HFFc6 (cell line): ENCODE measurements around the gene PKP4. TPM values are rescaled to one million over a fixed set of nuclear protein-coding genes. Genes with fewer than 3 reads are reported as not detected.

ENCODE experiments used
- DNase-seq: peaks from one replicate; pipeline ENCODE4 v3.0.0-alpha.2; 2018
- H3K27ac Mint-ChIP-seq: 2 replicates; pipeline ENCODE4 v1.8.0; 2020; ENCODE audit warnings: mild to moderate bottlenecking, mixed read lengths
- H3K27me3 Mint-ChIP-seq: 2 replicates; pipeline ENCODE4 v1.8.0; 2021; ENCODE audit warnings: mild to moderate bottlenecking, moderate library complexity, mixed read lengths; ENCODE audit not compliant: insufficient read depth
- H3K36me3 Mint-ChIP-seq: 2 replicates; pipeline ENCODE4 v1.8.0; 2021; ENCODE audit warnings: low read depth, mixed read lengths
- H3K4me1 Mint-ChIP-seq: 2 replicates; pipeline ENCODE4 v1.8.0; 2020; ENCODE audit warnings: low read depth, mixed read lengths
- H3K4me3 Mint-ChIP-seq: 2 replicates; pipeline ENCODE4 v1.8.0; 2020; ENCODE audit warnings: mild to moderate bottlenecking, moderate library complexity, mixed read lengths
- H3K9me3 Mint-ChIP-seq: 2 replicates; pipeline ENCODE4 v1.8.0; 2020; ENCODE audit warnings: mild to moderate bottlenecking, mixed read lengths
- CTCF ChIP-seq: fragments of 200-600 bp; sonication (generic); IDR thresholded peaks from 2 replicates; pipeline ENCODE4 v1.5.0; 2021; ENCODE audit warnings: antibody characterized with exemption, mild to moderate bottlenecking
- total RNA-seq, 6 experiments: library from RNA; stranded (reverse); fragmentation: NEBNext Ultra II Directional; extraction: Animal tissue kit (Norgen Biotek cat#: 25700); gene quantifications; 2 replicates in 1 of 6; 3 replicates in 5 of 6; pipeline ENCODE4 v1.2.3, GENCODE V29; 2021

The PKP4 gene
- total RNA-seq, 6 experiments from 2014 or later: 35.9 to 48.9 (median 43.5) TPM

- H3K27me3 Mint-ChIP-seq: no peaks in the 10 kb centered on the region; the same call in 1 of the 2 replicates
- no peak overlapping the region for H3K27ac Mint-ChIP-seq
- peaks cover 7% of the 10 kb centered on the region; the same call in 1 of the 2 replicates for H3K4me1 Mint-ChIP-seq
- no peak for DNase-seq
- H3K4me3 Mint-ChIP-seq: no peak overlapping the region
- no peak for TF ChIP-seq CTCF
- peaks cover 16% of the 10 kb centered on the region for H3K9me3 Mint-ChIP-seq
- peaks cover 13% of the 10 kb centered on the region for H3K36me3 Mint-ChIP-seq
These were observed 256.2 kb downstream of the PKP4 start for GRCh38 chr2:158712791-158713522.

GRCh38 chr2:158713523-158714138, 256.9 kb downstream of the PKP4 start:
- peaks cover 16% of the 10 kb centered on the region for H3K9me3 Mint-ChIP-seq
- no peak overlapping the region for H3K4me3 Mint-ChIP-seq
- H3K4me1 Mint-ChIP-seq: peaks cover 7% of the 10 kb centered on the region; the same call in 1 of the 2 replicates
- H3K27me3 Mint-ChIP-seq: no peaks in the 10 kb centered on the region; the same call in none of the 2 replicates
- H3K36me3 Mint-ChIP-seq: peaks cover 13% of the 10 kb centered on the region
- no peak for DNase-seq
- no peak for TF ChIP-seq CTCF
- no peak overlapping the region for H3K27ac Mint-ChIP-seq

GRCh38 chr2:158714420-158714819, 257.7 kb downstream of the PKP4 start:
- peaks cover 7% of the 10 kb centered on the region; the same call in 1 of the 2 replicates for H3K4me1 Mint-ChIP-seq
- H3K9me3 Mint-ChIP-seq: peaks cover 16% of the 10 kb centered on the region
- DNase-seq: no peak
- no peaks in the 10 kb centered on the region; the same call in none of the 2 replicates for H3K27me3 Mint-ChIP-seq
- peaks cover 13% of the 10 kb centered on the region for H3K36me3 Mint-ChIP-seq
- no peak overlapping the region for H3K27ac Mint-ChIP-seq
- no peak overlapping the region for H3K4me3 Mint-ChIP-seq
- no peak for TF ChIP-seq CTCF

GRCh38 chr2:158715357-158715756, 258.6 kb downstream of the PKP4 start:
- Mint-ChIP-seq H3K4me1 (peaks cover 7% of the 10 kb centered on the region; the same call in 1 of the 2 replicates), H3K9me3 (peaks cover 16% of the 10 kb centered on the region), H3K4me3 (no peak overlapping the region), H3K27ac (no peak overlapping the region), H3K27me3 (no peaks in the 10 kb centered on the region; the same call in none of the 2 replicates), H3K36me3 (peaks cover 13% of the 10 kb centered on the region)
- TF ChIP-seq CTCF: no peak
- no peak for DNase-seq

- no peak for DNase-seq
- peaks cover 13% of the 10 kb centered on the region for H3K36me3 Mint-ChIP-seq
- H3K4me3 Mint-ChIP-seq: no peak overlapping the region
- no peak for TF ChIP-seq CTCF
- H3K27ac Mint-ChIP-seq: no peak overlapping the region
- peaks cover 16% of the 10 kb centered on the region for H3K9me3 Mint-ChIP-seq
- H3K27me3 Mint-ChIP-seq: no peaks in the 10 kb centered on the region; the same call in none of the 2 replicates
- peaks cover 7% of the 10 kb centered on the region; the same call in 1 of the 2 replicates for H3K4me1 Mint-ChIP-seq
These were observed 259.5 kb downstream of the PKP4 start for GRCh38 chr2:158716121-158716791.
